22Rv1 (cell line): ENCODE results near the gene NMNAT2.

ENCODE experiments used
- ZFX ChIP-seq: fragments of 450-650 bp; IDR thresholded peaks from 2 replicates; pipeline ENCODE4 v1.6.1; 2017; ENCODE audit warnings: antibody characterized with exemption, borderline replicate concordance
- TF ChIP-seq, protein P1 (sequence below): fragments of 450-650 bp; IDR thresholded peaks from 2 replicates; pipeline ENCODE4 v1.5.1; 2017; ENCODE audit warnings: mild to moderate bottlenecking

DNA sequence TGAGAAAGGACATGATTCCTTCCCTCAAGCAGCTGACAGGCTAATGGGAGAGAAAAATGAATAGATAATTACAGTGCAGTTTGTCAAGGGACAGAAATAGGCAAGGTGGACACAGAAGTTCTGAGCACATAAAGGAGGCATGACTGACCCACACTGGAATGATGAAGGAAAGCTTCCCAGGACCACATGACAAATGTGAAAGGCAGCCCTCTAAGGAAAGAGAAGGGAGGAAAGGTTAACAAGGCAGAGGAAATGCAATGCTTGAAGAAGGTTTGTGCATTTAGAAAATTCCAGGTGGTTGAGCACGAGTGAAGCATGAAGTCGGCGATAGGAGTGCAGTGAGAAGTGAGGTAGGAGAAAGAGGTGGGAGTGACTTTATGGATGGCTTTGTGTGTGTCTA lies 194.7 kb downstream of the NMNAT2 start:
- TF ChIP-seq, protein P1, sequence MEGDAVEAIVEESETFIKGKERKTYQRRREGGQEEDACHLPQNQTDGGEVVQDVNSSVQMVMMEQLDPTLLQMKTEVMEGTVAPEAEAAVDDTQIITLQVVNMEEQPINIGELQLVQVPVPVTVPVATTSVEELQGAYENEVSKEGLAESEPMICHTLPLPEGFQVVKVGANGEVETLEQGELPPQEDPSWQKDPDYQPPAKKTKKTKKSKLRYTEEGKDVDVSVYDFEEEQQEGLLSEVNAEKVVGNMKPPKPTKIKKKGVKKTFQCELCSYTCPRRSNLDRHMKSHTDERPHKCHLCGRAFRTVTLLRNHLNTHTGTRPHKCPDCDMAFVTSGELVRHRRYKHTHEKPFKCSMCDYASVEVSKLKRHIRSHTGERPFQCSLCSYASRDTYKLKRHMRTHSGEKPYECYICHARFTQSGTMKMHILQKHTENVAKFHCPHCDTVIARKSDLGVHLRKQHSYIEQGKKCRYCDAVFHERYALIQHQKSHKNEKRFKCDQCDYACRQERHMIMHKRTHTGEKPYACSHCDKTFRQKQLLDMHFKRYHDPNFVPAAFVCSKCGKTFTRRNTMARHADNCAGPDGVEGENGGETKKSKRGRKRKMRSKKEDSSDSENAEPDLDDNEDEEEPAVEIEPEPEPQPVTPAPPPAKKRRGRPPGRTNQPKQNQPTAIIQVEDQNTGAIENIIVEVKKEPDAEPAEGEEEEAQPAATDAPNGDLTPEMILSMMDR: no peak
- no peak for TF ChIP-seq ZFX
